ENCODE measurements around the gene ANHX.
"Not testable (repeated sequence)": the region's sequence is repeated elsewhere in the genome, so short reads cannot be mapped to it uniquely, and the experiment has no call there.

ANHX gene

GRCh38 chr12:133235401-133236112 is at the start of gene ANHX:
TSS of gene ANHX (minus strand) at chr12:133235877. CDS start at chr12:133234356, 1,521 bp downstream.
- DNase-seq = no peak

- DNase-seq = not testable (repeated sequence)
Observed at GRCh38 chr12:133264668-133265067, 29.0 kb upstream of the ANHX start.

GRCh38 chr12:133264173-133264572 is 28.5 kb upstream of the ANHX start:
- DNase-seq = no peak

- no peak for DNase-seq
Observed at GRCh38 chr12:133256321-133256720, 20.6 kb upstream of the ANHX start.

- not testable (repeated sequence) for DNase-seq
Observed at GRCh38 chr12:133255833-133256232, 20.2 kb upstream of the ANHX start.

- DNase-seq = no peak
Observed at GRCh38 chr12:133251732-133252131, 16.1 kb upstream of the ANHX start.

GRCh38 chr12:133236556-133236955 is 879 bp upstream of the ANHX start:
- DNase-seq = no peak

GRCh38 chr12:133236144-133236543 is 467 bp upstream of the ANHX start:
- DNase-seq = no peak

- no peak for DNase-seq
Observed at GRCh38 chr12:133234971-133235370, 706 bp downstream of the ANHX start.

- no peak for DNase-seq
Observed at GRCh38 chr12:133233993-133234564, 1.6 kb downstream of the ANHX start.

GRCh38 chr12:133233006-133233405 is 2.7 kb downstream of the ANHX start:
- DNase-seq = no peak

GRCh38 chr12:133231001-133231400 is 4.7 kb downstream of the ANHX start:
- no peak for DNase-seq

- DNase-seq = no peak
Observed at GRCh38 chr12:133227281-133227852, 8.3 kb downstream of the ANHX start.

- no peak for DNase-seq
Observed at GRCh38 chr12:133226690-133227089, 9.0 kb downstream of the ANHX start.

GRCh38 chr12:133225527-133225926 is 10.2 kb downstream of the ANHX start:
- no peak for DNase-seq

- DNase-seq = no peak
Observed at GRCh38 chr12:133222211-133222610, 13.5 kb downstream of the ANHX start.

- no peak for DNase-seq
Observed at GRCh38 chr12:133221241-133221640, 14.4 kb downstream of the ANHX start.

- no peak for DNase-seq
Observed at GRCh38 chr12:133220521-133220920, 15.2 kb downstream of the ANHX start.

- DNase-seq = no peak
Observed at GRCh38 chr12:133217219-133217618, 18.5 kb downstream of the ANHX start.

GRCh38 chr12:133215724-133216123 is 20.0 kb downstream of the ANHX start:
- DNase-seq = no peak

- DNase-seq = no peak
Observed at GRCh38 chr12:133206390-133206789, 29.3 kb downstream of the ANHX start.

- DNase-seq = no peak
Observed at GRCh38 chr12:133204264-133204603, 31.4 kb downstream of the ANHX start.

GRCh38 chr12:133203344-133204263 is 32.1 kb downstream of the ANHX start:
- DNase-seq = no peak
